Upper lobe of left lung (tissue), 6 donors: Measurements from ENCODE around the gene CBX7. TPM values are rescaled to one million over a fixed set of nuclear protein-coding genes. Genes with fewer than 3 reads are reported as not detected.
A peak's percentile ranks its signal among the peaks of the same experiment; 100 is the strongest.

Source experiments
- ATAC-seq, 2 donors: fragments of 200-7000 bp; cut with Tn5 transposase; one replicate each; pipeline ENCODE4 v1.9.1; 2022; ENCODE audit warnings: mild to moderate bottlenecking in 2 of 2, moderate library complexity in 2 of 2; ENCODE audit not compliant: low FRiP score in 2 of 2
- DNase-seq, 2 donors: peaks; one replicate each; pipeline ENCODE4 v3.0.0-alpha.2; 2019 to 2020
- H3K27ac ChIP-seq, 4 donors: fragments of 200-600 bp; sonication (generic); one replicate each; pipeline ENCODE4 v1.5.1; 2016 to 2019
- H3K27me3 ChIP-seq, 4 donors: fragments of 200-600 bp; sonication (generic); one replicate each; pipeline ENCODE4 v1.5.1; 2017 to 2019
- H3K36me3 ChIP-seq, 4 donors: fragments of 200-600 bp; sonication (generic); one replicate each; pipeline ENCODE4 v1.5.1; 2016 to 2019
- H3K4me1 ChIP-seq, 4 donors: fragments of 200-600 bp; sonication (generic); one replicate each; pipeline ENCODE4 v1.5.1; 2018 to 2019
- H3K4me3 ChIP-seq, 4 donors: fragments of 200-600 bp; sonication (generic); one replicate each; pipeline ENCODE4 v1.5.1; 2017 to 2019; ENCODE audit warnings: mild to moderate bottlenecking in 2 of 4, moderate library complexity in 1 of 4
- H3K9me3 ChIP-seq, 4 donors: fragments of 200-600 bp; sonication (generic); one replicate each; pipeline ENCODE4 v1.5.1; 2018 to 2019
- CTCF ChIP-seq, 6 experiments: fragments of 450-650 bp in 4 of 6; fragments of 200-600 bp in 2 of 6; sonication (generic) in 2 of 6; IDR thresholded peaks; one replicate each; pipeline ENCODE4 v1.5.1; 2016 to 2019; ENCODE audit warnings: antibody characterized with exemption in 6 of 6
- EP300 ChIP-seq, 4 donors: sonication (generic); formaldehyde crosslinking; IDR thresholded peaks; one replicate each; pipeline ENCODE4 v1.5.1; 2017; ENCODE audit warnings: antibody characterized with exemption in 4 of 4, control low read depth in 2 of 4
- POLR2A ChIP-seq, 4 donors: fragments of 450-650 bp; IDR thresholded peaks; one replicate each; pipeline ENCODE4 v1.5.1; 2016 to 2017; ENCODE audit warnings: antibody characterized with exemption in 4 of 4, mild to moderate bottlenecking in 2 of 4
- POLR2AphosphoS5 ChIP-seq, 2 donors: sonication (generic); formaldehyde crosslinking; IDR thresholded peaks; one replicate each; pipeline ENCODE4 v1.5.1; 2017; ENCODE audit warnings: antibody characterized with exemption in 2 of 2
- WGBS, 2 donors: methylation state at CpG; one replicate each; pipeline ENCODE4 v1.1.5; 2017 to 2018; 5-methylcytosine and 5-hydroxymethylcytosine counted together
- total RNA-seq, 6 donors: library from RNA; depleted of rRNA in 4 of 6; stranded (reverse); fragments of >200 nt in 4 of 6; gene quantifications; one replicate each; pipeline versions ENCODE4 v1.1.0 to v1.2.1, GENCODE V29; 2016 to 2021
- donor health status: DM: no; HTN: no; CAD: no; lungs with moderate emphysema.
- donor health status: DM: no; HTN: yes; CAD: no; lungs with severe emphysema.

Gene CBX7
- total RNA-seq, 6 donors from 2014 or later = 51.5 to 145 (median 60.6) TPM

- 62 to 70% methylated on average over 20 to 22 of the region's 23 CpGs for WGBS, 2 donors
- peak; percentile 5 to 28 for ATAC-seq
These were observed 32.4 kb upstream of the CBX7 start for GRCh38 chr22:39184586-39185577.

GRCh38 chr22:39183991-39184585, 31.6 kb upstream of the CBX7 start:
- no peaks in the 10 kb centered on the region for H3K27me3 ChIP-seq
- H3K27ac ChIP-seq = peak overlapping the region; percentile 76 to 88 (median 81)
- no peaks in the 10 kb centered on the region for H3K9me3 ChIP-seq
- ATAC-seq (peak in 1 of 2 donors; percentile 2), DNase-seq (peak in 1 of 2 donors; percentile 76)
- H3K4me3 ChIP-seq = no peak overlapping the region
- 43 to 72% methylated on average over 9 to 12 of the region's 13 CpGs for WGBS, 2 donors
- no peaks in the 10 kb centered on the region for H3K36me3 ChIP-seq
- H3K4me1 ChIP-seq = peaks cover 14 to 34% (median 23%) of the 10 kb centered on the region in 4 donors
- TF ChIP-seq EP300 (IDR thresholded peaks at IDR 0.05) (no peak), CTCF (IDR thresholded peaks at IDR 0.05) (no peak)

More at GRCh38 chr22:39184586-39185577, 32.4 kb upstream of the CBX7 start:
- no peak for DNase-seq
- TF ChIP-seq POLR2A (IDR thresholded peaks at IDR 0.05) = no peak
- TF ChIP-seq POLR2AphosphoS5 (IDR thresholded peaks at IDR 0.05) = peak in 1 of 2 donors; percentile 91
- no peak for TF ChIP-seq CTCF (IDR thresholded peaks at IDR 0.05)
- TF ChIP-seq EP300 (IDR thresholded peaks at IDR 0.05) = peak in 3 of 4 donors; percentile 57 to 88 (median 77)
- no peaks in the 10 kb centered on the region for H3K9me3 ChIP-seq
- peak overlapping the region; percentile 76 to 88 (median 81) for H3K27ac ChIP-seq
- H3K27me3 ChIP-seq = no peaks in the 10 kb centered on the region
- no peaks in the 10 kb centered on the region for H3K36me3 ChIP-seq
- H3K4me3 ChIP-seq = no peak overlapping the region
- peaks cover 13 to 26% (median 17%) of the 10 kb centered on the region in 4 donors for H3K4me1 ChIP-seq

- no peak for DNase-seq
- Histone ChIP-seq H3K4me1 (peaks cover 19 to 48% (median 37%) of the 10 kb centered on the region in 4 donors), H3K36me3 (no peaks in the 10 kb centered on the region), H3K4me3 (no peak overlapping the region), H3K27me3 (no peaks in the 10 kb centered on the region), H3K27ac (peak overlapping the region in 1 of 4 donors; percentile 15), H3K9me3 (no peaks in the 10 kb centered on the region)
- TF ChIP-seq CTCF (IDR thresholded peaks at IDR 0.05) (no peak), POLR2A (IDR thresholded peaks at IDR 0.05) (no peak), POLR2AphosphoS5 (IDR thresholded peaks at IDR 0.05) (no peak), EP300 (IDR thresholded peaks at IDR 0.05) (no peak)
- ATAC-seq = no peak
- 79 to 84% methylated on average over 2 to 6 of the region's 6 CpGs for WGBS, 2 donors
These were observed 30.1 kb upstream of the CBX7 start for GRCh38 chr22:39182478-39183030.

- no peaks in the 10 kb centered on the region for H3K9me3 ChIP-seq
- H3K27me3 ChIP-seq = no peaks in the 10 kb centered on the region
- ATAC-seq = no peak
- DNase-seq = no peak
- peaks cover 27 to 56% (median 45%) of the 10 kb centered on the region in 4 donors for H3K4me1 ChIP-seq
- no peak for TF ChIP-seq CTCF (IDR thresholded peaks at IDR 0.05)
- no peak for TF ChIP-seq POLR2AphosphoS5 (IDR thresholded peaks at IDR 0.05)
- TF ChIP-seq POLR2A (IDR thresholded peaks at IDR 0.05) = no peak
- TF ChIP-seq EP300 (IDR thresholded peaks at IDR 0.05) = no peak
- H3K36me3 ChIP-seq = no peaks in the 10 kb centered on the region
- H3K27ac ChIP-seq = no peak overlapping the region
- WGBS, 2 donors = 95 to 99% methylated on average over 5 of the region's 5 CpGs
- no peak overlapping the region for H3K4me3 ChIP-seq
These were observed 29.3 kb upstream of the CBX7 start for GRCh38 chr22:39181778-39182177.
